Kidney epithelial cell (primary cell): Measurements from ENCODE around the gene TMEM130. TPM values are rescaled to one million over a fixed set of nuclear protein-coding genes. Genes with fewer than 3 reads are reported as not detected.

Experiments
- DNase-seq: peaks from one replicate; pipeline ENCODE4 v3.0.0-alpha.2; 2010; ENCODE audit warnings: low read depth
- H3K27me3 ChIP-seq: 2 replicates; pipeline ENCODE4 v1.6.0; 2011; ENCODE audit warnings: low read length; ENCODE audit not compliant: control insufficient read depth, insufficient read depth
- H3K36me3 ChIP-seq: 2 replicates; pipeline ENCODE4 v1.5.1; 2011; ENCODE audit warnings: low read length; ENCODE audit not compliant: control insufficient read depth, insufficient read depth
- H3K4me3 ChIP-seq: 2 replicates; pipeline ENCODE4 v1.5.1; 2011; ENCODE audit warnings: low read depth, mild to moderate bottlenecking, control low read depth, low read length
- CTCF ChIP-seq: IDR thresholded peaks from 2 replicates; pipeline ENCODE4 v1.5.1; 2011; ENCODE audit warnings: mild to moderate bottlenecking, moderate library complexity, low read length, control low read depth, inconsistent platforms; ENCODE audit not compliant: insufficient read depth, poor library complexity, severe bottlenecking
- total RNA-seq: library from RNA; depleted of rRNA; stranded (reverse); fragments of >200 nt; gene quantifications from 2 replicates; pipeline ENCODE4 v1.2.3, GENCODE V29; 2015

Gene TMEM130
- total RNA-seq, 1 donor from 2014 or later: 0.33 TPM

- no peak for DNase-seq
- Histone ChIP-seq H3K36me3 (no peaks in the 10 kb centered on the region), H3K4me3 (no peak overlapping the region), H3K27me3 (peaks cover 2% of the 10 kb centered on the region)
- TF ChIP-seq CTCF: no peak
Observed at GRCh38 chr7:98828368-98828767, 41.4 kb downstream of the TMEM130 start.

- no peak overlapping the region for H3K4me3 ChIP-seq
- peaks cover 2% of the 10 kb centered on the region for H3K27me3 ChIP-seq
- TF ChIP-seq CTCF: no peak
- no peaks in the 10 kb centered on the region for H3K36me3 ChIP-seq
- DNase-seq: no peak
Observed at GRCh38 chr7:98827258-98827657, 42.6 kb downstream of the TMEM130 start.

- no peaks in the 10 kb centered on the region for H3K36me3 ChIP-seq
- H3K27me3 ChIP-seq: peaks cover 2% of the 10 kb centered on the region
- TF ChIP-seq CTCF: no peak
- no peak for DNase-seq
- H3K4me3 ChIP-seq: no peak overlapping the region
Observed at GRCh38 chr7:98826811-98827231, 43.0 kb downstream of the TMEM130 start.

GRCh38 chr7:98826387-98826786 is 43.4 kb downstream of the TMEM130 start:
- TF ChIP-seq CTCF: no peak
- Histone ChIP-seq H3K4me3 (no peak overlapping the region), H3K27me3 (peaks cover 2% of the 10 kb centered on the region), H3K36me3 (no peaks in the 10 kb centered on the region)
- DNase-seq: no peak

- DNase-seq: no peak
- Histone ChIP-seq H3K4me3 (no peak overlapping the region), H3K27me3 (peaks cover 2% of the 10 kb centered on the region), H3K36me3 (no peaks in the 10 kb centered on the region)
- no peak for TF ChIP-seq CTCF
Observed at GRCh38 chr7:98823226-98823625, 46.6 kb downstream of the TMEM130 start.

GRCh38 chr7:98821348-98821747 is 48.5 kb downstream of the TMEM130 start:
- H3K4me3 ChIP-seq: no peak overlapping the region
- no peaks in the 10 kb centered on the region for H3K27me3 ChIP-seq
- no peaks in the 10 kb centered on the region for H3K36me3 ChIP-seq
- DNase-seq: no peak
- TF ChIP-seq CTCF: no peak
